GM19351 (cell line): ENCODE measurements around the gene VPS35L.
"Not testable (repeated sequence)": the region's sequence is repeated elsewhere in the genome, so short reads cannot be mapped to it uniquely, and the experiment has no call there.

Experiments used
- ATAC-seq: cut with Tn5 transposase; IDR thresholded peaks from one replicate; pipeline ENCODE4 v1.9.1; 2021; ENCODE audit warnings: mild to moderate bottlenecking, moderate library complexity; ENCODE audit not compliant: unreplicated experiment

Gene VPS35L

GRCh38 chr16:19709381-19710136, 154.1 kb downstream of the VPS35L start:
- no peak for ATAC-seq

- no peak for ATAC-seq
Observed at GRCh38 chr16:19710191-19710908, 154.8 kb downstream of the VPS35L start.

- no peak for ATAC-seq
Observed at GRCh38 chr16:19710991-19711545, 155.6 kb downstream of the VPS35L start.

- ATAC-seq = no peak
Observed at GRCh38 chr16:19711643-19712042, 156.1 kb downstream of the VPS35L start.

GRCh38 chr16:19712418-19713058, 157.0 kb downstream of the VPS35L start:
- no peak for ATAC-seq

GRCh38 chr16:19713697-19714096, 158.2 kb downstream of the VPS35L start:
- ATAC-seq = no peak

GRCh38 chr16:19715566-19715965, 160.1 kb downstream of the VPS35L start:
- ATAC-seq = no peak

GRCh38 chr16:19716183-19716582, 160.7 kb downstream of the VPS35L start:
- ATAC-seq = no peak

- not testable (repeated sequence) for ATAC-seq
Observed at GRCh38 chr16:19716728-19717127, 161.2 kb downstream of the VPS35L start.

- no peak for ATAC-seq
Observed at GRCh38 chr16:19717314-19717713, 161.8 kb downstream of the VPS35L start.

GRCh38 chr16:19717741-19718623, 162.5 kb downstream of the VPS35L start, which contains the start of the genes IQCK and KNOP1:
Gene IQCK (plus strand): TSS chr16:19718271. CDS start chr16:19718307, 36 bp downstream.
Gene KNOP1 (minus strand): TSS chr16:19718227. CDS start chr16:19715035, 3,192 bp downstream.
- ATAC-seq = peak; percentile 95

- ATAC-seq = no peak
Observed at GRCh38 chr16:19718624-19718965, 163.1 kb downstream of the VPS35L start.

- ATAC-seq = no peak
Observed at GRCh38 chr16:19722269-19722952, 166.9 kb downstream of the VPS35L start.

- ATAC-seq = no peak
Observed at GRCh38 chr16:19722981-19723380, 167.5 kb downstream of the VPS35L start.

- no peak for ATAC-seq
Observed at GRCh38 chr16:19728636-19728965, 173.1 kb downstream of the VPS35L start.

GRCh38 chr16:19733551-19733950, 178.0 kb downstream of the VPS35L start:
- no peak for ATAC-seq

- no peak for ATAC-seq
Observed at GRCh38 chr16:19735074-19735867, 179.8 kb downstream of the VPS35L start.

- ATAC-seq = no peak
Observed at GRCh38 chr16:19737306-19738038, 182.0 kb downstream of the VPS35L start.
